GM18505 (cell line): ENCODE measurements around the gene NPR2.
A peak's percentile ranks its signal among the peaks of the same experiment; 100 is the strongest.

Source experiments
- ATAC-seq: cut with Tn5 transposase; IDR thresholded peaks from one replicate; pipeline ENCODE4 v1.9.1; 2021; ENCODE audit not compliant: unreplicated experiment
- POLR2A ChIP-seq: IDR thresholded peaks from 4 replicates; pipeline ENCODE4 v1.6.1; 2011; ENCODE audit warnings: borderline replicate concordance; ENCODE audit not compliant: insufficient read depth, insufficient read length; ENCODE audit errors: extremely low read depth

Gene NPR2

GRCh38 chr9:35839926-35840325 lies 48.5 kb downstream of the NPR2 start:
- TF ChIP-seq POLR2A: no peak
- ATAC-seq: no peak

GRCh38 chr9:35840881-35841644 lies 49.7 kb downstream of the NPR2 start:
- ATAC-seq: no peak
- TF ChIP-seq POLR2A: no peak

- ATAC-seq: no peak
- no peak for TF ChIP-seq POLR2A
Measured at GRCh38 chr9:35841645-35841900, 50.2 kb downstream of the NPR2 start.

- ATAC-seq: no peak
- no peak for TF ChIP-seq POLR2A
Measured at GRCh38 chr9:35842020-35842745, 50.8 kb downstream of the NPR2 start.

- no peak for TF ChIP-seq POLR2A
- no peak for ATAC-seq
Measured at GRCh38 chr9:35842795-35843194, 51.4 kb downstream of the NPR2 start.

GRCh38 chr9:35844628-35845270 lies 53.4 kb downstream of the NPR2 start:
- ATAC-seq: no peak
- no peak for TF ChIP-seq POLR2A

GRCh38 chr9:35845824-35846771 lies 54.7 kb downstream of the NPR2 start:
- TF ChIP-seq POLR2A: no peak
- no peak for ATAC-seq

- ATAC-seq: peak; percentile 82
- TF ChIP-seq POLR2A: peak; percentile 21
Measured at GRCh38 chr9:35847792-35848572, 56.6 kb downstream of the NPR2 start.

GRCh38 chr9:35852267-35852815 lies 61.0 kb downstream of the NPR2 start:
- TF ChIP-seq POLR2A: no peak

GRCh38 chr9:35852876-35853865 lies 61.8 kb downstream of the NPR2 start:
- no peak for TF ChIP-seq POLR2A
- ATAC-seq: no peak

More at GRCh38 chr9:35852267-35852815, 61.0 kb downstream of the NPR2 start:
- ATAC-seq: no peak
